ENCODE results near the gene SERPINB6.
"Not testable (repeated sequence)": the region's sequence is repeated elsewhere in the genome, so short reads cannot be mapped to it uniquely, and the experiment has no call there.

Gene SERPINB6

GRCh38 chr6:2940010-2940850, 31.1 kb downstream of the SERPINB6 start:
- DNase-seq (ENCODE audit: low read depth in 2 of 2, low spot score in 1 of 2) = peak; percentile 8 to 53

GRCh38 chr6:2939315-2940009, 31.9 kb downstream of the SERPINB6 start:
- no peak for DNase-seq (ENCODE audit: low read depth in 2 of 2, low spot score in 1 of 2)

- DNase-seq (ENCODE audit: low read depth in 2 of 2, low spot score in 1 of 2) = no peak
Observed at GRCh38 chr6:2938632-2939083, 32.7 kb downstream of the SERPINB6 start.

- no peak for DNase-seq (ENCODE audit: low read depth in 2 of 2, low spot score in 1 of 2)
Observed at GRCh38 chr6:2938004-2938631, 33.2 kb downstream of the SERPINB6 start.

- no peak for DNase-seq (ENCODE audit: low read depth in 2 of 2, low spot score in 1 of 2)
Observed at GRCh38 chr6:2937627-2938003, 33.8 kb downstream of the SERPINB6 start.

GRCh38 chr6:2935566-2936291, 35.6 kb downstream of the SERPINB6 start:
- no peak for DNase-seq (ENCODE audit: low read depth in 2 of 2, low spot score in 1 of 2)

GRCh38 chr6:2934057-2934456, 37.3 kb downstream of the SERPINB6 start:
- no peak for DNase-seq (ENCODE audit: low read depth in 2 of 2, low spot score in 1 of 2)

- not testable (repeated sequence) for DNase-seq (ENCODE audit: low read depth in 2 of 2, low spot score in 1 of 2)
Observed at GRCh38 chr6:2932911-2933310, 38.5 kb downstream of the SERPINB6 start.

- peak; percentile 70 to 75 for DNase-seq (ENCODE audit: low read depth in 2 of 2, low spot score in 1 of 2)
Observed at GRCh38 chr6:2931970-2932748, 39.2 kb downstream of the SERPINB6 start.

GRCh38 chr6:2931055-2931454, 40.3 kb downstream of the SERPINB6 start:
- DNase-seq (ENCODE audit: low read depth in 2 of 2, low spot score in 1 of 2) = no peak

- DNase-seq (ENCODE audit: low read depth in 2 of 2, low spot score in 1 of 2) = not testable (repeated sequence)
Observed at GRCh38 chr6:2927931-2928330, 43.4 kb downstream of the SERPINB6 start.

GRCh38 chr6:2925842-2926747, 45.3 kb downstream of the SERPINB6 start:
- not testable (repeated sequence) for DNase-seq (ENCODE audit: low read depth in 2 of 2, low spot score in 1 of 2)

GRCh38 chr6:2921520-2922115, 49.7 kb downstream of the SERPINB6 start:
- DNase-seq (ENCODE audit: low read depth in 2 of 2, low spot score in 1 of 2) = no peak

GRCh38 chr6:2920671-2921112, 50.7 kb downstream of the SERPINB6 start:
- no peak for DNase-seq (ENCODE audit: low read depth in 2 of 2, low spot score in 1 of 2)

- DNase-seq (ENCODE audit: low read depth in 2 of 2, low spot score in 1 of 2) = no peak
Observed at GRCh38 chr6:2919886-2920285, 51.5 kb downstream of the SERPINB6 start.

GRCh38 chr6:2919401-2919800, 52.0 kb downstream of the SERPINB6 start:
- no peak for DNase-seq (ENCODE audit: low read depth in 2 of 2, low spot score in 1 of 2)

GRCh38 chr6:2918936-2919335, 52.4 kb downstream of the SERPINB6 start:
- no peak for DNase-seq (ENCODE audit: low read depth in 2 of 2, low spot score in 1 of 2)

- DNase-seq (ENCODE audit: low read depth in 2 of 2, low spot score in 1 of 2) = no peak
Observed at GRCh38 chr6:2917801-2918445, 53.4 kb downstream of the SERPINB6 start.
